Measurements from ENCODE around the gene NTNG2.

The NTNG2 gene

DNA sequence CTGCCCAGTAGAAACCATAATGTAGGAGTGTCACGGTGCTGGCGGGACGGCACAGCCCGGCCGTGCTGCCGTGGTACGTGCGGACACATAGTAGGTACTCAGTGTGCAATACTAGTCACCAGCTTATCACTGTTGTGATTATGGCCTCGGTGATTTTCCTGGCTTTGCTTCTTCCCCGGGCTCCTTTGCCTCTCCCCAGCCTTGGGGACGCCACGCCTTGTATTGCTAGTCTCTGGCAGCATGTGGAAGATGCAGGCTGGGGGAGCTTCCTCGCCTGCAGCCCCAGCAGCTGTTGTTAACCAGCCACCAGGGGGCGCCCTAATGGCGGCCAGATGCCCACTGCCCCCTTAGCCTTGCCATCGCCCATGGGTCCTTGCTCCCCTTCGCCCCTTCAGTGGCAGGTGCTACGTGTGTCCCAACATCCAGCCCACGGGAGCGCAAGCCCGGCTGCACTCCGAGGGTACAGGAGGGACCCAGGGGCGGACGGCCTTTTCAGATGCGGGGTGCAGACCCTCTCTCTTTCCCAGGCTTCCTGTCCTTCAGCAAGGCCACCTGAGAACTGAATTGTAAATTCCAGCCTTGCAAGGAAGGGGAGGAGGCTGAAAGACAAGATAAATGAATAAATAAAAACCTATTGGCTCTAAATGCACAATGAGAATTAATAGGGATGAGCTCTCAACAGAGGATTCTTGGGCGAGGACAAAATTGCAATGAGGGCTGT lies 8.0 kb downstream of the NTNG2 start:
- DNase-seq (ENCODE audit: low read depth in 2 of 3, low spot score in 2 of 3): peak in 2 of 3 experiments; percentile 45 to 53

DNA sequence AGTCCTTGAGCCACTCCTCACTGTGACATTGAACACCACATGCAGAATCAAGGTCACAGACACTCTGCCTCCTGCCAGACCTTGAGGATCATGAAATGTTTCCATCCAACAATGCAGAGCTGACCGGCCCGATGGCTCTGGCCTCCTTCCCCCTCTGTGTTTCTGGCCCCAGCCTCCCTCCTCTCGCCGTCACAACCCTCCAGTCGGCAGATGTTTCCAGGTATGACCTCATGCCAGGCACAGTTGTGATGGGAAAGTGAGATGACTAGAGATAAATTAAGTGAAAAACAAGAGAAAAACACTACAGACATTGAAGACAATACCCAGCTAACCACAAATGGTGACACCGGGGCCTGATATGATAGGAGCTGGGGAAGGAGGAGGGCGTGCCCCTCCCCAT lies 9.8 kb downstream of the NTNG2 start:
- no peak for DNase-seq (ENCODE audit: low read depth in 2 of 3, low spot score in 2 of 3)

DNA sequence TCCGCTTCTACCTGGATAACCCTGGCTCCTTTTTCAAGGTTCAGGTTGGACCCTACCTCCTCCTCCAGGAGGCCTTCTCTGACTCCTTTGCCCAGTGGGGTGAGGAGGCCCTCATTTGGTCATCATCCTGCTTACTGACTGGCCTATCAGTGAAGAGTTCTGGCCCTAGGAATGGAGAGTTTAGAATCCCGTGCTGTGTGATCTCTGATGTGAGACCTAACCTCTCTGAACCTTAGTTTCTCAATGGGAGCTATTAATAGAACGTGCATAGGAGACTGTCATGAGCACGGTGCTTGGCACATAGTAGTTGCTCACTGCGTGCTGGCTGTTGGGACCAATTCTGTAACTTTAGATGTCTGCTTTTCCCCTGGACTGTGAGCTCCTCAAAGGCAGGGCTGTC lies 10.3 kb downstream of the NTNG2 start:
- no peak for DNase-seq (ENCODE audit: low read depth in 2 of 3, low spot score in 2 of 3)

GRCh38 chr9:132175431-132175830 lies 13.6 kb downstream of the NTNG2 start:
- no peak for DNase-seq (ENCODE audit: low read depth in 2 of 3, low spot score in 2 of 3)

GRCh38 chr9:132176338-132176737 lies 14.5 kb downstream of the NTNG2 start:
- no peak for DNase-seq (ENCODE audit: low read depth in 2 of 3, low spot score in 2 of 3)

DNA sequence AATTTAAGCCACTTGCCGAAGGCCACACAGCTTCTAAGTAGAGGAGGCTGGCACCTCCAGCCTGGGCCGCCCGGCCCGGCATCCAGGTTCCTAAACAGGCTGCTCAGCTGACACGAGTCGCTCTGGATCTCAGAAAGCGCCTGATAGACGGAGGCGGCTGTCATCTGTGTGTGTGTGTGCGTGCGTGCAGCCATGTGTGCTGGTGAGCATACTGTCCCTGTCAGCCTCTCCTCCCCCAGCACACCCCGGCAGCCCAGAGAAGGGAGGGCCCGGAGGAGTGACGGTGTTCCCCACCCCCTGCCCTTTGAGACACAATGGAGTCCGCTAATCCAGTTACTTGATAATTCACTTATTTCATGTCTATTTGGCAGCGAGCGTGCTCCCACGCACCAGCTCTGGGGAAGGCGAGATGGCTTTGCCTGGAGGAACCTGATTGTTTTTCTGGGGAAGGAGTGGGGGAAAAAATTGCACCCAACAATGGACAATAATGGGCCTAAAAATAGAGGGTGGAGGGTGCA lies 20.0 kb downstream of the NTNG2 start:
- no peak for DNase-seq (ENCODE audit: low read depth in 2 of 3, low spot score in 2 of 3)

DNA sequence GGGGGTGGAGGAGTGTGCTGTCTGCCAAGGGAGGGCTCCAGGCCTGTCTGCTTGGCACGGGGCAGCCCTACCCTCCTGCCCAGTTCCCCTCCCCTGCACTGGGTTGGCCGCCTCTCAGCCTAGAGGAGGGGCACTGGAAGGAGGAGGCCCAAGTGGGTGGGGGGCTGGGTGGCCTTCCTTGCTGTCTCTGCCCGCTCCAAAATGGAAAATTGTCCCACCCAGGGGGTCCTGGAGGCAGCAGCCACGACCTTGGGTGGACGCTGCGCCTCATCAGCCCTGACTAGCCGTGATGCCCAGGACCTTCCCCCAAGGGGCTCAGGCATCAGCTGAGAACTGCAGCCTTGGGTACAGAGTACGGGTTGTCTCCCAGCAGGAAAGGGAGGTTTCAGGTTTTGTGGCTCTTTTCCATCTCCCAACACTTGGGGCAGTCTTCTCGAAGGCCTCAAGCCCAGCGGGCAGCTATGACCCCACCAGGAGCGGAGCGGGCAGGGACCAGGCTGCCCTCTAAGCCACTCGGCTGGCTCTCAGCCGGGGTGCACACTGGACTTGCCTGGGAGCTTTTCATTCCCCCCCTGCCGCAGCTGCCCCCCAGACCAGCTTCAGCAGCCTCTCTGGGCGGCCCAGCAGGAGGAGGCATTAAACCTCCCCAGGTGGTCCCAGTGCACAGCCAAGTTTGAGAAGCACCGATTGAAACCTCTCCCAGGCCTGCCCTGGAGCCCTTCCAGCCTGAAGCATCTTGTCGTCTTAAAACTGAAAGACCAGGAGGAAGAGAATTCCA lies 20.6 kb downstream of the NTNG2 start:
- DNase-seq (ENCODE audit: low read depth in 2 of 3, low spot score in 2 of 3): no peak

DNA sequence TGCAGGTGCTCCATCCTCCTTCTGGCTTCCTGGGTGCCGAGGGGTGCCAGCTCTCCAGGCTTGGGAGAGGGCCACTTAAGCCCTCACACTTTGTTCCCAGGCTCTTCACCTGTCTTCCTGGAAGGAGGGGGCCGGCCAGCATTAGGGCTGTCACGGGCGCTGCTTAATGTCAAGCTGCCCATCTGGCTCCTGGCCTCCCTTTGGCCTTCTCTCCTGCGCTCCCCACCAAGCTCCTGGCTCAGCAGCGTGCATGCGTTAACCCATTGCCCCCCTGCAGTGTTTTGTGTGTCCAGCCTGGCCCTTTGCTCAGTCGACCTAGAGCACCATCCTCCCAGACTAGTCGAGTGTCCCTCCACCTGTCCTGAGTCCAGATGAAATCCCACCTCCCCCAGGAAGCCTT lies 21.3 kb downstream of the NTNG2 start:
- no peak for DNase-seq (ENCODE audit: low read depth in 2 of 3, low spot score in 2 of 3)

DNA sequence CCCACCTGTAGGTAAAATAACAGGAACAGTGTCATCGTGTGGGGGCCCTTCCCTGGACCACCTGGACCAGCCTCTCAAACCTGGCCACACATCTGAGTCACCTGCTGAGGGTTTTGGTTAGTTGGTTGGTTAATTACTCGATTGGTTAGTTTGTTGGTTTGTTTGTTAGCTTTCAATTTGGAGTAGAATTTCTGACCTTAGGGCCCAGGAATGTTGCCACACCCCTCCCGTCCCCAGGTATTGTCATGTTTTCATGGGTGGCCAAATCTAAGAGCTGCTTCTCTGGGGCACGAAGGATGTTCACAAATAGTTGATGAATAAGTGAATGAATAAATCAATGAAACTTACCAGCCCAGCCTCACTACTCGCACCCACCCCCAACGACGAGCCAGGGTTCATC lies 21.9 kb downstream of the NTNG2 start:
- DNase-seq (ENCODE audit: low read depth in 2 of 3, low spot score in 2 of 3): no peak

DNA sequence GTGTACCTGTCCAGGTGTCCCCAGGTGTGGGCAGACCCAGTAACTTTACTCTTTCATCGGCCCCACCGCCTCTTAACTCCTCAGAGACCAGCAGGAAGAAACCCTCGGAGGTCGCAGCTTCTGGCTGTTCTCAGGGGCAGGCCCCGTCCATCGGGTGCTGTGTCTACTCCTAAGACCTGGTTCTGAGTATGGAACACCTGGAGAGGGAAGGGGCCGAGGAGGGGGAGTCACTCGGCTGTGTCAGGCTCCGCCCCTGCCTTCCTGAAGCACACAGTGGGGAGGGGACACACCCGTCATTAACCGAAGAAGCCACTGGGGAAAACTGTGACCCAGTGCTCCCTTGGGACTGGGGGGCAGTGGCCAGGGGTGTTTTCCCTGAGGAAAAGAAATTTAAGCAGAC lies 22.3 kb downstream of the NTNG2 start:
- DNase-seq (ENCODE audit: low read depth in 2 of 3, low spot score in 2 of 3): no peak

DNA sequence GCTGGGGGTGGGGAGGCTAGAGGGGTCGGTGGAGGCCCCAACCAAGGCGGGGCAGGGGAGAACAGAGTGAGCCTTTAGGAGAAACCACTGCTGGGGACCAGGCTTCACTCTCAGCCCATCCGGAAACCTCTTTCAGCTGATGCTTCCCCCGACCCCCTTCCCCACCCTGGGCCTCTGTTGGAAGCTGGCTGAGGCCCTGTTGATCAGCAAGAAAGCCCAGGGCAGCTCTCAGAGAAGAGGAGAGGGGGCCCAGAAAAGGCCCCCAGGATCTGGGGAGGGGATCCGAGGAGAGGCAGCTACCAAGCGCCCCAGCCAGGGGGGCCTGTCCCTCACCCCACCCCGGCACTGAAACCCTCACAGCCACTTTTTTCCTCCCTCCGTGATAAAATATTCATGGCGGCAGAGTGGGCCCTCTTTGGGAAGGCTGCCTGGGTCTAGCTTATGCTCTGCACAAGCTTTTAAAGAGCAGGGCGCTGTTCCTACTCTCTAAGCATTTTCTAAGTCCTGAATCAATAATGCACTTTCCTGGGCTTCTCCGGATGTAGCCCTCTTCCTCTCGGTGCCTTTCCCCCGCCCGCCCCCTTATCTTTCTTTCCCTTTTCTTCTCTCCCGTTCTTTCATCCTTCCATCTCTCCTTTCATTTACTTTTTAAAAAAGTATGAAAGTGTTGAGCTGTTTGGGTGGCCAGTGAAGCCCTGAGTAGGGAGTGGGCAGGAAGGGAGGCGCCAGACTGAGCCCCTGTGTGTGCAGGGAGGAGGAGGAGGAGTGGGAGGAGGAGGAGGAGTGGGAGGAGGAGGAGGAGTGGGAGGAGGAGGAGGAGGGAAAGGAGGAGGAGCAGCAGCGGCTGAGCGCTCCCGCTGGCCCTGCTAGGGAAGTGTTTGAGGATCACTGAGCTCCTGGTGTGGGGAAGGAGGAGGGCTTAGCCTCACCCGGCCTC lies 23.5 kb downstream of the NTNG2 start:
- no peak for DNase-seq (ENCODE audit: low read depth in 2 of 3, low spot score in 2 of 3)

DNA sequence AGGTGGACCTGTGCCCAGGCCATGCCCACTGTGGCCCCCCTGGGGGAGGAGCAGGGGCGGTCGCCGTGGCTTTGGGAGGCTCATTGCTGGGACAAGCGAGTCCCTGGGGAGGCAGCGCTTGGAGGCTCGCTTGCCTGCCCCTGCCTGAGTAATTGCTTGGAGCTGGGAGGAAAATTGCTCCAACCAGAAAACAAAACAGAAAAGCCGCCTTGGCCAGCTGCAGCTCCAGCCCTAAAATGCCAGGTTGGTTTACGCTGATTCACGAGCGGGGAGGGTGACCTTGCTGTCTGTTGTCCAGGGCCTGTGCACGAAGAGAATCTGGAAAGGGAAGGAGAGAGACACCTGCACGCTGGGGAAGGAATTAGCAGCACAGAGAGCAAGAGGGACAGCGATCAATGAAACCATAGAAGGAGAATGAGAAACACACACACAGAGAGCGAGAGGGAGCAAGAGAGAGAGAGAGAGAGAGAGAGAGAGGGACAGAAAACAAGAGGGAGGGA lies 25.3 kb downstream of the NTNG2 start:
- DNase-seq (ENCODE audit: low read depth in 2 of 3, low spot score in 2 of 3): no peak

- DNase-seq (ENCODE audit: low read depth in 2 of 3, low spot score in 2 of 3): no peak
These were observed 29.1 kb downstream of the NTNG2 start for GRCh38 chr9:132190966-132191365.

DNA sequence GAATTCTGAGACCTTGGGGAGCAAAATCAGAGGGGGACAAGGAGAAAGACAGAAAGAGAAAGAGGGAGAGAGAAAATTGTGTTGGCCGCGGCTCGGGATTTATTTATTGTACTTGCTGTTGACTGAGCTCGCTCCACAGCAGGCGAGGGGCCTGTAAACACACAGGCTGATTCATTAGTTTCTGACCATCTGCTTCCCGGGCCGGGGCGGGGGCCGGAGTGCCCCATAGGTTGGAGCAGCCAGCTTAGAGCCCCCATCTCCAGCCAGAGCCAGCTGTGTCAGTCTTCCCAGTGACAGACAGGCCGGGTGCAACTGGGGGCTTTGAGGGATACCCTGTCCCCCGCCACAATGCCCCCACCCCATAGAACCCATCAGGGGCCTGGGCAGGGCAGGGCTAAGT lies 30.9 kb downstream of the NTNG2 start:
- no peak for DNase-seq (ENCODE audit: low read depth in 2 of 3, low spot score in 2 of 3)

GRCh38 chr9:132193227-132194124 lies 31.6 kb downstream of the NTNG2 start:
- no peak for DNase-seq (ENCODE audit: low read depth in 2 of 3, low spot score in 2 of 3)

DNA sequence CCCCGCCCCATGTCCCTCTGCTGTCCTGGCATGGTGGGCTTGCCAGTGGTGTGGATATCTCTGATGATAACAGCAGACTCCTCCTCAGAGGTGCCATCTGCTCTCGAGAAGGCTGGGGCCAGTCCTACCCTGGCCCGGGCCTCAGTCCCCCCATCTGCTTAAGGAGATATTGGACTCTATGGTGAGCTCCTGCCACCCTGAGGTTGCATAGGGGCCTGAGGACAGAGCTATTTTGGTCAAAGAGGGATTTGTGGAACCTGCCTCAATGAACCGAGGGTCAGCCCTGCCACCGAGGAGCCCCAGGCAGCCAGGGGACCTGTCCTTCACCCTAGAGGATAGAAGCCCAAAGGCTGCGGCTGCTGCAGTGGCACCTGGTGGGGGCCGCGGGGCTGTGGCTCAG lies 32.6 kb downstream of the NTNG2 start:
- no peak for DNase-seq (ENCODE audit: low read depth in 2 of 3, low spot score in 2 of 3)

GRCh38 chr9:132197315-132197714 lies 35.5 kb downstream of the NTNG2 start:
- DNase-seq (ENCODE audit: low read depth in 2 of 3, low spot score in 2 of 3): no peak

DNA sequence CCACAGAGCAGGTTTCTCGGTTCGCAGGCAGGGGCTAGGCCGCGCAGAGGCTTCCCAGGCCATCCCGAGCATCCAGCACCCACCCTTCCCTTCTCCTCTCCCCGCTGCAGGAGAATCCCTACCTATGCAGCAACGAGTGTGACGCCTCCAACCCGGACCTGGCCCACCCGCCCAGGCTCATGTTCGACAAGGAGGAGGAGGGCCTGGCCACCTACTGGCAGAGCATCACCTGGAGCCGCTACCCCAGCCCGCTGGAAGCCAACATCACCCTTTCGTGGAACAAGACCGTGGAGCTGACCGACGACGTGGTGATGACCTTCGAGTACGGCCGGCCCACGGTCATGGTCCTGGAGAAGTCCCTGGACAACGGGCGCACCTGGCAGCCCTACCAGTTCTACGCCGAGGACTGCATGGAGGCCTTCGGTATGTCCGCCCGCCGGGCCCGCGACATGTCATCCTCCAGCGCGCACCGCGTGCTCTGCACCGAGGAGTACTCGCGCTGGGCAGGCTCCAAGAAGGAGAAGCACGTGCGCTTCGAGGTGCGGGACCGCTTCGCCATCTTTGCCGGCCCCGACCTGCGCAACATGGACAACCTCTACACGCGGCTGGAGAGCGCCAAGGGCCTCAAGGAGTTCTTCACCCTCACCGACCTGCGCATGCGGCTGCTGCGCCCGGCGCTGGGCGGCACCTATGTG lies 36.1 kb downstream of the NTNG2 start:
- no peak for DNase-seq (ENCODE audit: low read depth in 2 of 3, low spot score in 2 of 3)

GRCh38 chr9:132199056-132199455 lies 37.2 kb downstream of the NTNG2 start:
- DNase-seq (ENCODE audit: low read depth in 2 of 3, low spot score in 2 of 3): no peak

GRCh38 chr9:132200706-132201105 lies 38.8 kb downstream of the NTNG2 start:
- no peak for DNase-seq (ENCODE audit: low read depth in 2 of 3, low spot score in 2 of 3)
